GM21390 (cell line): ENCODE measurements around the gene MAML3.
A peak's percentile ranks its signal among the peaks of the same experiment; 100 is the strongest.

Experiments
- ATAC-seq: cut with Tn5 transposase; IDR thresholded peaks from one replicate; pipeline ENCODE4 v1.9.1; 2021; ENCODE audit not compliant: unreplicated experiment

The MAML3 gene

DNA sequence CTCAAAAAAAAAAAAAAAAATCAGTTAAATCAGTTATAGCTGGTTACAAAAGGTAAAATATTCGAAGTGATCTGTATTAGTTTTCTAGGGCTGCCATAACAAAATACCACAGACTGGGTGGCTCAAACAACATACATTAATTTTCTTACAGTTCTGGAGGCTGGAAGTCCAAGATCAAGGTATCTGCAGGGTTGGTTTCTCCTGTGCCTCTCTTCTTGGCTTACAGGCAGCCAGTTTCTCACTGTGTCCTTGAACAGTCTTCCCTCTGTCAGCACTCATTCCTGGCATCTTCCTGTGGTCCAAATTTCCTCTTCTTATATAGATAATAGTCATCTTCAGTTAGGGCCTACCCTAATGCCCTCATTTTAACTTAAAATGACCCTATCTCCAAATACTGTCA lies 248.5 kb downstream of the MAML3 start:
- ATAC-seq, result no peak

GRCh38 chr4:139904406-139904805 lies 249.6 kb downstream of the MAML3 start:
- ATAC-seq, result no peak

GRCh38 chr4:139903845-139904244 lies 250.1 kb downstream of the MAML3 start:
- no peak for ATAC-seq

DNA sequence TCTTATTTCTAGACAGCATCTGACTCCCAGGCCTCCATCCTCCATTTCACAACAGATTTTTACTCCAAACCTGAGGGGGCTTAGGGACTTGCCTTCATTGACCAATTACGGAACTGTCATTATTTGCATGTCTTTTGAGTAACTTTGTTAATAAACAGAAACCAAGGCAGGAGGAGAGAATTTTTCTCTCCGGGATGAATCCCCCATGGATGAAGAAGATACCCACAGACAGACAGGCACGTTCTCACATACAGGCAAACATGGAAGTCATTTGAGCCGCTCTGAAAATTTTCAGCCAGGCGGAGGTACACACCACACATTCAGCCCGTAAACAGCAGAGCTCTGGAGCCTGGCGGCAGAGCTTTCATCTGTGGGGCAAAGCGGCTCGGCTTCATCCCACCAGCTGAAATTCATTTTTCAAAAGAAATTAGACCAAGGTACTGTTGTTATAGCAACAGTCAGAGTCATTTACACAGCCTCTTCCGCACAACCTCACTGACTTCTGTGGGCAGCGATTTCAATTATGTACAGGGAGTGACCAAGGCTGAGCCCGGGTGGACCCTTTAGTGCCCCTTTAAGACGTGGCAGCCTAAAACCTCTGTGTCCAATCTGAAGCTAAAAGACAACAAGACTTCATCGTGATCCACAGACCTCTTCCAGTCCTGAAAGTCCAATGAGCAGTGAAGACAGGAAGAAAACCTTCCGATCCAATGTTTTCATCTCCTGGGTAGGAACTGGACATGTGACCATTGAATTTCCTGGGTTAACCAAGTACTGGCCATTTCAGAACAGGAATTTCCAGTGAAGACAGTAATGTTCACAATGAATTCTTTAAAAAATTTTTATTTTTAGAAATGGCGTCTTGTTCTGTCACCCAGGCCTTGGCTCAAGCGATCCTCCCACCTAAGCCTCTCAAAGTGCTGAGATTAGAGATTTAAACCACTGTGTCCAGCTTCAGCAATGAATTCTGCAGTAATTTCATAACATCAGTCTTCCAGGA lies 251.4 kb downstream of the MAML3 start:
- ATAC-seq, result no peak

GRCh38 chr4:139901531-139902320 lies 252.3 kb downstream of the MAML3 start:
- no peak for ATAC-seq

GRCh38 chr4:139900964-139901376 lies 253.0 kb downstream of the MAML3 start:
- ATAC-seq, result no peak

DNA sequence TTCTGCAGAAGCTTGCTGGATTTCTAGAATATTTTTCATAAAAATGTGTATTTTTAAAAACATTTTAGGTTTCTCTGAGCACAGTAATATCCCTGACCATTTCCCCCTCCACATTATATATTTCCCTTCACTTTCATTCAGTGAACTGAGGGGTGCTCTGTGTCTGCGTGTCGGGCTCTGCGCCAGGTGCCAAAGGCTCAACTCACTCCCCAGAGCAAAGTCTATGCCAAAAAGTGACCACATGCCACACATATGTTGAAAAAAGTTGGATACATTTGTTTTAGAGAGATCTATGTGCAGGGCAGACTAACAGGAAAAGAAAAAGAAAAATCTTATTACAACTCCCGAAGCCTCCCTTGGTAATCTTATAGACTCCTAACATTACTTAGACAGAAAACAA lies 254.6 kb downstream of the MAML3 start:
- no peak for ATAC-seq

DNA sequence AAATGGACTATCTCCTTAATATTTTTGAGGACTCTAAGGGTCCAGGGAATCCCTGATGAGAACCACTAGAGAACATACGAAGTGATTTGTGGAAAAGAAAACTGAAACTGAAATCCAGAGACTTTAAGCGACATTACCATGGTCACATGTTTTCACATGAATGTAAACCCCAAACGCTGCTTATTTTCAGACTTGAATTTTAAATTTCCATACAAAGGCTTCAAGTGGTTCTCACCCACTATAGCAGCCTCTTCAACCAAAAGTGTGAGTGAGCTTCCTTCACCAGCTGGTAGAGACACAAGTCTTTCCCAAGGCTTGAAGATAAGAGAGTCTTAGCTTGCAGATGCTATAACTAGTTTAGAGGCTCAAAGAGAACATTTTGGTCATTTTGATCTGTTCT lies 255.7 kb downstream of the MAML3 start:
- peak; percentile 43 for ATAC-seq

- ATAC-seq, result no peak
Measured at GRCh38 chr4:139896091-139896604, 257.8 kb downstream of the MAML3 start.

DNA sequence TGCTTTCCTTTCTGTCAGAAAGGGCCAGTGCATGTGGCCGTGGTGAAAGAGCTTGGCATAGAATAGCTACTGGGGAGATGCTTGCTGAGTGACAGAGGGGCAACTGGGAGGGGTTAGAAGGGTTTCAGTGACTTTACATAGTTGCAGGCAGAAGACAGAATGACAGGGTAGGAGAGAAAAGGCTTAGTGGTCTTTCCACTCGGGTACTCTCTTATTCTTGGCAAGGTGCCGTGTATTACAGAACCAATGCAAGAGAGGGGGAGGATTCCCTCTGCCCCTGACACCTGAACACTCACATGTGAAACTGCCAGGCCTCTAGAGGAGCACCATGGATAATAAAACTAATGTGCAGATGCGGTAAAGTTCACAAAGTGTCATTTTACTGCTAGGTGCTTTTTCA lies 260.2 kb downstream of the MAML3 start:
- no peak for ATAC-seq

DNA sequence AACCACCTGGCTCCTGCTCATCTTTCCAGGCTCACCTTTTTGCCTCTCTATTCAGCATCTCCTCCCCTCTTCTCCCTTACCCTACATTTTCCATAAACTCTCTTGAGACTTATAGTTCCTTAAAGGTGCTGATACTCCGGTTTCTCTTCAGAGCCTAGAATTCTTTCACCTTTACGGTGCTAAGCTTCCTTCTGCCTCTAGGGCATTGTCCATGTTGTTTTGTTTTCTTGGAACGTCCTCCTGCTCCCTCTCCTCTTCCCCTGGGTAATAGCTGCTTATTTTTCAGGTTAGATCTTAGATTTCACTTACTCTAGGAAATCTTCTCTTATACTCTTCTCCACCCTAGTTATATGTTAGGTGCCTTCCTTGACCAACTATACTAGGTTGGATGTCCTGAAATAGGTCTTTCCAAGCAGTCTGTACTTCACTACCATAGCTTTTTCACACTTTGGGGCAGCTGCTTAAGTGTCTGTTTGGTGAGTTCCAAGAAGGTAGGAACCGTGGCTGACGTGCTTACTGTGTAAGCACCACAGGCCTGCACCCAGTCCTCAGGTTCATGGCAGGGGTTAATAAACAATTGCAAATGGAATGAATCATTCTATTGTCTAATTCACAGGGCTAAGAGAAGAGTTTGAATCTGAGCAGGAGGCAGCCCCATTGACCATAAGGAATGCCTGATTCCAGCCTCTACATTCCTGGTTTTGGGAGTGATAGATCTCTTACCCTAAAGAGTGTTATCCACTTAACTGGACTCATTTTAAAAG lies 260.8 kb downstream of the MAML3 start:
- no peak for ATAC-seq

DNA sequence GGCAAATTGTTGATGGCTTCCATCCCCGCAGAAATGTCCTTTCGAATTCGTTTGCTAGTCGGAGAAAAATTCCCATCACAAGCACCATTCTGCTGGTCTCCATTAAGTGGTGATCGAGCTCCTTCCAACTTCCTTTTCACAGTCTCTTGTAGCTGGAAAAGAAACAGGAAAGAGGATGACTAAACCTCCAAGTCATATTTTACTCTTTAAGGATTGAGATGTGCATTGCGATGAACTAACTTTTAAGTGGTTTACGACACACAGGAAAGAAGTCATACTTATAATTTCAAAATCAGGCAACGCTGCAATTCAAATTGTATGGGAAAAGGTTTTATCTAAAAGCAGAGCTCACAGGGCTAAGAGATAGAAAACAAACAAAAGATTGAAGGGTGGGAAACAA lies 263.2 kb downstream of the MAML3 start:
- no peak for ATAC-seq

- ATAC-seq, result no peak
Measured at GRCh38 chr4:139889901-139890300, 264.1 kb downstream of the MAML3 start.

DNA sequence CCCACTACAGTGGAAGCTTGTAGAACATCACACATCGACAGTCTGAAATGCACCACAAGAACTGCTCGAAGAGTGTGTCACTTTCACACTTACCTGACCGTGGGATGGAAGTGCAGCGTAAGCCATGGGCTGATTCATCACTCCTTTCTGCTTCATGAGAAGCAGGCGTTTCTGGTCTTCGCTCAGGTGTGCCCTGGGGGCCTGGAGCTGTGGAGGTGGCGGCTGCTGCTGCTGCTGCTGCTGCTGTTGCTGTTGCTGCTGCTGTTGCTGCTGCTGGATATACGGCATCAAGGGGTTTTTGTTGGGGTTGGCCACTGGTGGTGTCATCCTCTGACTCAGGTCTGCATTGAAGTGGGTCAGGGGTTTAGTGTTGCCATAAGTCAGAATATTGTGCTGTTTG lies 264.7 kb downstream of the MAML3 start:
- no peak for ATAC-seq

- ATAC-seq, result peak; percentile 81
Measured at GRCh38 chr4:139887962-139888735, 265.8 kb downstream of the MAML3 start.

- ATAC-seq, result no peak
Measured at GRCh38 chr4:139887376-139887802, 266.6 kb downstream of the MAML3 start.

DNA sequence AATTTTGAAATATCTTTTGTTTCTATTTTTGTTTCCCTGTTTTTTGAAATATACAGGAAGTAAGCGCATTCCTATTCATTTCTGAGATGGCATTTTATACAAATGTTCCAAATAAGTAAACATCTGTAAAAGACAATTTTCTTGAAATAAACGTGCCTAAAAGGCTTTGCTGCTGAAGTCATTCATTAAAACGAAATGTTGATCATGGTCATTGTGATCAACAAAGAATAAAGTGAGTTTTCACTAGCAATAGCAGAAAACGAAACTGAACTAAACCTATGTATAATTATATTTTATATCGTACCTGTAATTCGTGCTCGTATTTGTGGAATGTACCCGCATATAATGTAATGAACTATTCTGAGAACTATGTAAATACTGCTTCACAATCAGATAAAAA lies 267.2 kb downstream of the MAML3 start:
- no peak for ATAC-seq

- no peak for ATAC-seq
Measured at GRCh38 chr4:139884438-139884837, 269.5 kb downstream of the MAML3 start.

DNA sequence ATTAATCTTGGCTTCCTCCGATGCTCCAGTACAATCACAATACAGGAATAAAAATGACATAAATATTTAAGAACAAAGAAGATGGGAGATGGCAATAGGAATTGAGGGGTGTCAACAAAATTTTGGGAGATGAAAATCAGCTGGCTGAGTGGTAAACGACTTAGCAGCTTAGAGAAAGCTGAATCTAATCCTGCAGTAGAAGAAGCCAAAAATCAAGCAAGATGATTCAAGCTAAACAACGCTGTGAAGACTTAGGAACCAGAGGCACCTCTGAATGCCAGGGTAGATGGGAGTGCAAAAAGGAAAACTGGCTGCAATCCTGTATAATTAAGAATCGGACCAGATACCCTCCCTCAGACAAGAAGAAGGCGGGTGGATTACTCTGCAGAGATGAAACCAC lies 273.1 kb downstream of the MAML3 start:
- ATAC-seq, result no peak

DNA sequence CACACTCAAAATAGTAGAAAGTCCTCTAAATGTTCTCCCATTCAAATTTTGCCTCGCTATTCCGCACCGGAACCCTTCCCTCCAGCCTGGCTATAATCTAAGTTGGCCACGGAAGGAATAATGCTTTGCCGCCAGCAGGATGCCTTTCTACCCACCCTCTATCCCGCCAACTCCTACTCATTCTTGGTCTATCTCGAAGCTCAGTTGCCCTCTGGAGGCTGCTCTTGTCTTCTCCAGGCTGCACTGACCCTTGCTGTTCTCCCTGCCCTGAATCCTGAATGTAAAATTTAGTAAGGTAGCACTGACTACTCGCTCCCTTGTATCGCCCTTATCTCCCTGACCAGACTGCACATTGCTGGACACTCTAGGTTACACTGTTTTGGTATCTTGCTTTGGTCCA lies 275.9 kb downstream of the MAML3 start:
- no peak for ATAC-seq
